Measurements from ENCODE around the gene CDH9.
"Not testable (repeated sequence)": the region's sequence is repeated elsewhere in the genome, so short reads cannot be mapped to it uniquely, and the experiment has no call there.

Gene CDH9

DNA sequence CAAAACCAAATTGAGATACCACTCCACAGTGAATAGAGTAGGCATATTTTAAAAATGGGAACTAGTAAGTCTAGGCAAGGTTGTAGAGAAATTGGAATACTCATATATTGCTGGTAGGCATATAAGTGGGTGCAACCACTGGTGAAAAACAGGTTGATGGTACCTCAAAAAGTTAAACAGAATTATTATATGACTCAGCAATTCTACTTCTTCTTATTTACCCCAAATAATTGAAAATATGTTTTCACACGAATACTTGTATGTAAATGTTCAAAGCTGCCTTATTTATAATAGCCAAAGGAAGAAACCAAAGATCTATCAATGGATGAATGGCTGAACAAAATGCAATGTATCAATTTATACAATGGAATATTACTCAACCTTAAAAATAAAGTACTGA is 79.1 kb downstream of the CDH9 start:
- no peak overlapping the region for H3K4me3 ChIP-seq (ENCODE audit: low read depth, low read length)

DNA sequence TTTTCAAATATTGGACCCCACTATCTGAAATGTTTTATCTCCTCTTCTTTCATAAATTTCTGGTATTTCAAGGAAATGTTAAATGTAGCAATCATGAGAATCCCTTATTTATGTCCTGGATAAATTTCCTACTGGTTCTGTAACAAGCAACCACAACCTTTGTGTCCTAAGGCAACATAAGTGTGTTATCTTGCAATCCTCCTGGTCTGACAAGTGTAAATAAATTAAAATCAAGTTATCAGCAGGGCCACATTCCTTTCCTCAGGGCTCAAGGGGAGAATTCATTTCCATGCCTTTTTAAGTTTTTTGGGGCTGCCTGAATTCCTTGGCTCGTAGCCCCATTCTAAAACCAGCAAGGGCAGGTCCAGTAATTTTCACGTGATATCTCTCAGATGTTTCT is 83.2 kb downstream of the CDH9 start:
- H3K4me3 ChIP-seq (ENCODE audit: low read depth, low read length) = no peak overlapping the region

GRCh38 chr5:26948921-26949320 is 89.5 kb downstream of the CDH9 start:
- no peak overlapping the region for H3K4me3 ChIP-seq (ENCODE audit: low read depth, low read length)

- H3K4me3 ChIP-seq (ENCODE audit: low read depth, low read length) = no peak overlapping the region
Observed at GRCh38 chr5:26945901-26946300, 92.5 kb downstream of the CDH9 start.

DNA sequence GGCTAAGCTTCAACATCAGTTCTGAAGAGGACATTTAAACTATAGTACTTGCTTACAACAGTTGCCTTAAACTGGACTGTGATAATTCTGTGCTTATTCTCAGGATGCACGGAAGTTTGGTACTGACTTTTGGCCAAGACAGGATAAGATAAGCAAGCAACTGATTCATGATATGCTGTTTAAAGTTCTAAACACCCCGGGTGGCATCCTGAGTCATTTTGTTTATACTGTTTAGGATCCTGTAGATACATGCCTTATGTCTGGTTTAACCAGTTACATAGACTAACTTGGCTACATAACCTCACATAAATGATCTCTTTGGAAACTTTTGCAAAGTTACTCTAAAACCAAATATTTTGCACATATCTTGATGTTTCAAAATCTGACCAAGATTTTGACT is 95.9 kb downstream of the CDH9 start:
- H3K4me3 ChIP-seq (ENCODE audit: low read depth, low read length) = no peak overlapping the region

DNA sequence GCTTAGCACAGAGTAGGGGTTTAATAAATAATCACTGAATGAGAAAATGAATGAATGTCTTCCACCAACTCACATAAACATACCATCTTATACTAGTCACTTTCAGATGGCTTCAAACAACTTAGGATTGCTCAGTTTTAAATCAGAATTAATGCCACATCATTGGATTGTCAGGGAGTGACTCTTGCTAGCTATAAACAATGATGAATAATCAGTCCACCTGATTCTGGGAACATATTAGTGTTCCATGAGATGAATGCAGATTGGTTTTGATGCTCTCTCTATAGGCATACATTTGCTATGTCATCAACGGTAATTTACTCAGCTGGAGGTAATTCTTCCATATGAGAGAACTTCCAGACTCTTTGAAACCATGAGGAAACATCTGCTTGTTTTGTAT is 97.4 kb downstream of the CDH9 start:
- H3K4me3 ChIP-seq (ENCODE audit: low read depth, low read length) = no peak overlapping the region

DNA sequence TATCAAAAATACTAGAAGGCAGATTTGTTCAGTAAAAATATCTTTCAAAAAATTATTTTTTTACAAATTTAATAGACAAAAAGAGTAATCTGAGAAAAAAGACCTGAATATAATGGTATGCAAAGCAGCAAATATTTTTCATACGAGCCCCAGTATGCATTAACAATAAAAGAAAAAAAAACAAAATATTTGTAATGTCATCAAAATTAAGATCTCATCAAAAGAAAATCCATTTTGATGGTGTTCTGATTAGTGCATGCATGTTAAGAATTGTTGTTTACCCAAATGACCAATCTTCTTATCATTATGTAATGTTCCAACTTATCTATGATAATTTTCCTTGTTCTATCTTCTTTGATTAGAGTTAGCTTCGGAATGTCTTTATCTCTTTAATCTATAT is 106.1 kb downstream of the CDH9 start:
- H3K4me3 ChIP-seq (ENCODE audit: low read depth, low read length) = no peak overlapping the region

DNA sequence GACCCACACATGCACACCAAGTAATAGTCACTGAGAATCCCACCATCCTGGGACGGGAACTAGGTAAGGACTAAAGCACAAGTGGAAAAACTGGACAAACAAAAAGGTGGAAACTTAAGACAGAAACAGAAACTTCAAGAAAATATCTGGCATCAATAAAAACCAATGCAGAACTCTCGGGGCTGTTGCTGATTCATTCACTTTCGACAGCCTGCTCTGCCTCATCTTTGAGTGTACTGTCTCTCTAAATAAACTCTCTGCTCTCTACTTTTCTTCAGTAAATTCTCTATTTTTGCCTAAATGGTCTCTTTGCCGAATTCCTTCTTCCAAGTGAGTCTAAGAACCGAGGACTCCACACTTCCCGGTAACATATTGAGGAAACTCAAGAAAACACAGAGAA is 116.9 kb downstream of the CDH9 start:
- H3K4me3 ChIP-seq (ENCODE audit: low read depth, low read length) = no peak overlapping the region

GRCh38 chr5:26903469-26903868 is 134.9 kb downstream of the CDH9 start:
- H3K4me3 ChIP-seq (ENCODE audit: low read depth, low read length) = no peak overlapping the region

GRCh38 chr5:26894719-26895263 is 143.6 kb downstream of the CDH9 start:
- H3K4me3 ChIP-seq (ENCODE audit: low read depth, low read length) = no peak overlapping the region

DNA sequence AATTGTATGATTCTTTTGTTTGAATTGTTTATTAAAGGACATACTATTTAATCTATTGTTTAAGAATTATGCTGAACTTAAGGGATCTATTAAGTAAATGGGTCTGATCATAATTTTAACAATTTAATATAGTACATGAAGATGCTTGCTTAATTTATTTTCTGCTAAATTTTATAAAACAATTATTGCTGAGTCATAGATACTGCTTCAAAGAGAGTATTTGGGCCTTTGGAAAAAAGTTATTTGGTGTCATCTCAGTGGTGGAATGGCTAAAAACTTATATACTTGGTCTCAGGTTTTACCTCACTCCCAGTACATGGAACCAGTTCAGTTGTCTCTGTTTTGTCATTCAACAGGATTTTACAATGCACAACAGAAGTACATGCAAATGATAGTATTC is 145.3 kb downstream of the CDH9 start:
- H3K4me3 ChIP-seq (ENCODE audit: low read depth, low read length) = no peak overlapping the region

DNA sequence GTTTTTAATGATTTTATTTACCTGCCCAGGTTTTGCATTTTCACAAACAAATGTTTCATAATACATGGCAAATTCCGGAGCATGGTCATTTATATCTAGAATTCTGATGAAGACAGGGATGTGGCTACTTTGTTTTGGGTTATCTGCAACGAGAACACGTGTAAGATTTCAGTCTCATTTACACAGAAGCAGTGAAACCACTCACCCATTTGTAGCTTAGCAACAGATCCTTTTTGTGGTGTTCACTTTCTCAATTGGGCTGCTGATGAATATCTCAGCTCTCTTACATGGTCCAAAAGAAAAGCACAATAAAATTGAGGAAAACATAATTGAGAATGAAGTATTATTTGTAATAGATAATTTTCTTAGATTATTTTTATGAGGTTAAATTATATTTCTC is 148.6 kb downstream of the CDH9 start:
- H3K4me3 ChIP-seq (ENCODE audit: low read depth, low read length) = no peak overlapping the region

DNA sequence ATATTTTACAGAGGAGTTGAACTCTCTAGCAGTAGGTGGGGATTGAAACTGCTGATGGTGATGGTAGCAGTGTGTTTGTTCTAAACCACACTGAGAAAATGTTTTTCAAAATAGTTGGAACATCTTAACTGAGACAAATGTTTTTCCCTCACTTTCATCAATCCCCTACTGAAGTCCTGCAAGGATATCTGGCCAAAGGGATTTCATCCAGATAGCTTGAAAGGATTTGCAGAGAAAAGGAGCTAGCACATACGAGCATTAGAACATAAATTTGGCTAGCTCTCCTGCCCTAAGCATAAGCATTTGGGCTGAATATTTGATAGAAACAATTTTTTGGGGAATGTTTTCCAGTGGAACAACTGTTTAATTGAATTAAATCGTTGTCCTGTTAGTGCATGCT is 153.9 kb downstream of the CDH9 start:
- no peak overlapping the region for H3K4me3 ChIP-seq (ENCODE audit: low read depth, low read length)

- H3K4me3 ChIP-seq (ENCODE audit: low read depth, low read length) = no peak overlapping the region
Observed at GRCh38 chr5:26883375-26883774, 155.0 kb downstream of the CDH9 start.

DNA sequence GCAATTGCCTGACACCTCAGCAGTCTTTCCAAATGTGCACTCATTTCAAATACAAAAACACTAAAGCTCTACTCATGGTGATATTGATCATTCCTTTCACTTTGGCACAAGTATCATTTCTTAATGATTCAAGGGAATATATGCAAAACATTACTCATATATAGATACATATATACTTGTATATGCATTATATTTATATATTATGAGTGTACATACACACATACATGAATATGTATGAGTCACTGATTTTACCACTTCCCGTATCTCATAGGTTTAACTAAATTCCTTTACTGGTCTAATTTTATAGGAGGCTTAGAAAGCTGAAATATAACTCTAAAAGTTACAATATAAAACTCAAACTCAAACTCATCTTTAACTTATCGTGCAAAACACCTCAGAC is 156.5 kb downstream of the CDH9 start:
- H3K4me3 ChIP-seq (ENCODE audit: low read depth, low read length) = no peak overlapping the region

DNA sequence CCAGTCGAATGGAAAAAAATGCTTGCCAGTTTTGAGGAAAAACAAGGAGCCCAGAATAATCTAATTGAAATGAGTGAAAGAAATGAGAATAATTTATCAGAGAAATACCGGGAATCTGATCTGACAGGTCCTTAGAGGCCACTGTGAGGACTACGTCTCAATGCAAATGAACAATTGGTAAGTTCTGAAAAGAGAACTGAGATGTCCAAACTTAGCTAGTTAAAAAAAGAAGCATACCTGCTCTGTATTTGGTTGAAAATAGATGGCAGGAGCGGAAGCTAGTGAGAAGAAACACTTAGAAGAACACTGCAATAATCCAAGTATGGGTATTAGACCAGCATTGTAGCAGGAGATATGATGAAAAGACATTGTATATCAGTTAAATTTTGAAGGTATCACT is 161.2 kb downstream of the CDH9 start:
- no peak overlapping the region for H3K4me3 ChIP-seq (ENCODE audit: low read depth, low read length)

DNA sequence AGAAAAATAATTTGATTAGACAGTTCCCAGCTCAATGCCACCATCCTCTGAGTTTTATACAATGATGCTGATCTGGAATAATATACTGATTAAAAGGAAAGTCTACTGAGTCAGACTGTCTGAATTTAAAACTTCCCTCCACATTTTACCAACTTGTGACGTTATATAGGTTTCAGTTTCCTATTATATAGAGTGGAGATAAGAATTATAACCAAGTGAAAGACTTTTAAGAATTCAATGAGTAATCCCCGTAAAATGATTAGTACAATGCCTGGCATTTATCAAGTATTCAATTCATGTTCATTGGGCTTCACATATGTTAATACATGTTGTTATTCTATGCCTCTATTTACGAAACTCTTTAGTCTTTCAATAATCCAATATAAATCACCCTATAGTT is 166.0 kb downstream of the CDH9 start:
- no peak overlapping the region for H3K4me3 ChIP-seq (ENCODE audit: low read depth, low read length)

GRCh38 chr5:26869781-26870180 is 168.6 kb downstream of the CDH9 start:
- no peak overlapping the region for H3K4me3 ChIP-seq (ENCODE audit: low read depth, low read length)

- no peak overlapping the region for H3K4me3 ChIP-seq (ENCODE audit: low read depth, low read length)
Observed at GRCh38 chr5:26868504-26868903, 169.9 kb downstream of the CDH9 start.

GRCh38 chr5:26864061-26864460 is 174.3 kb downstream of the CDH9 start:
- no peak overlapping the region for H3K4me3 ChIP-seq (ENCODE audit: low read depth, low read length)

DNA sequence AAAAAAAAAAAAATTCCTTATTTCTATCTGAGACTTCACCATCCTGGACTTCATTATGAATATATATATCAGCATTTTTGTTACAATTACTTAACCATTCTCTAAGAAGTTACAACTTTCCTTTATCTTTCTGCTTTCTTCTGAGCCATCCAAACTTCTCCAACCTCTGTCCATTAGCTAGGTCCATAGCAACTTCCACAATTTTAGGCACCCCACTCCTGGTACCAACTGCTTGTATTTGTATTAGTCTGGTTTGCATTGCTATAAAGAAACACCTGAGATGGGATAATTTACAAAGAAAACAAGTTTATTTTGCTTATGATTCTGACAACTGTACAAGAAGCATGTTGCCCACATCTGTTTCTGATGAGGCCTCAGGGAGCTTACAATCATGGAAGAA is 182.1 kb downstream of the CDH9 start:
- H3K4me3 ChIP-seq (ENCODE audit: low read depth, low read length) = no peak overlapping the region

GRCh38 chr5:26852450-26852849 is 185.9 kb downstream of the CDH9 start:
- not testable (repeated sequence) for H3K4me3 ChIP-seq (ENCODE audit: low read depth, low read length)

GRCh38 chr5:26847041-26847736 is 191.2 kb downstream of the CDH9 start:
- no peak overlapping the region for H3K4me3 ChIP-seq (ENCODE audit: low read depth, low read length)

Measured in iPS-11a (cell line).